A673 (cell line): ENCODE measurements around the gene CAST.

Experiments
- CTCF ChIP-seq: fragments of 300-800, 200-600 bp; sonication (generic); conservative IDR thresholded peaks from 2 replicates; pipeline ENCODE4 v1.5.1; 2017; ENCODE audit warnings: low read depth, mild to moderate bottlenecking, antibody characterized with exemption, low read length, moderate library complexity, mixed read lengths
- EZH2 ChIP-seq: fragments of 200-600 bp; sonication (generic); IDR thresholded peaks from 2 replicates; pipeline ENCODE4 v1.6.1; 2017; ENCODE audit warnings: borderline replicate concordance, low read depth, mild to moderate bottlenecking, mixed read lengths, antibody characterized with exemption, low read length; ENCODE audit not compliant: poor library complexity, severe bottlenecking

GRCh38 chr5:96660971-96661854, 963 bp upstream of the CAST start:
- TF ChIP-seq CTCF (no peak), EZH2 (no peak)
